SU-DHL-6 (cell line): ENCODE data around the gene DCAF7.

Experiments
- CTCF ChIP-seq: fragments of 200-600 bp; sonication (generic); IDR thresholded peaks from one replicate; pipeline ENCODE4 v1.5.1; 2017; ENCODE audit warnings: antibody characterized with exemption, mild to moderate bottlenecking, low read length, moderate library complexity; ENCODE audit not compliant: insufficient read depth, poor library complexity, severe bottlenecking
- EZH2phosphoT487 ChIP-seq: fragments of 200-600 bp; sonication (generic), shearing (Covaris generic); conservative IDR thresholded peaks from 2 replicates; pipeline ENCODE4 v1.6.1; 2018; ENCODE audit warnings: mild to moderate bottlenecking, antibody characterized with exemption, low read length, moderate library complexity, mixed read lengths

- no peak for TF ChIP-seq CTCF
- TF ChIP-seq EZH2phosphoT487: no peak
Measured at GRCh38 chr17:63631062-63631461, 80.8 kb downstream of the DCAF7 start.
